Activated naive CD4-positive, alpha-beta T cell treated with Interleukin-2 at 50 U/mL for 16 hours (primary cell): ENCODE data around the gene TANK.
"Not testable (repeated sequence)": the region's sequence is repeated elsewhere in the genome, so short reads cannot be mapped to it uniquely, and the experiment has no call there.

Experiments
- DNase-seq: peaks from one replicate; pipeline ENCODE4 v3.0.0-alpha.2; 2020

The TANK gene, protein sequence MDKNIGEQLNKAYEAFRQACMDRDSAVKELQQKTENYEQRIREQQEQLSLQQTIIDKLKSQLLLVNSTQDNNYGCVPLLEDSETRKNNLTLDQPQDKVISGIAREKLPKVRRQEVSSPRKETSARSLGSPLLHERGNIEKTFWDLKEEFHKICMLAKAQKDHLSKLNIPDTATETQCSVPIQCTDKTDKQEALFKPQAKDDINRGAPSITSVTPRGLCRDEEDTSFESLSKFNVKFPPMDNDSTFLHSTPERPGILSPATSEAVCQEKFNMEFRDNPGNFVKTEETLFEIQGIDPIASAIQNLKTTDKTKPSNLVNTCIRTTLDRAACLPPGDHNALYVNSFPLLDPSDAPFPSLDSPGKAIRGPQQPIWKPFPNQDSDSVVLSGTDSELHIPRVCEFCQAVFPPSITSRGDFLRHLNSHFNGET

DNA sequence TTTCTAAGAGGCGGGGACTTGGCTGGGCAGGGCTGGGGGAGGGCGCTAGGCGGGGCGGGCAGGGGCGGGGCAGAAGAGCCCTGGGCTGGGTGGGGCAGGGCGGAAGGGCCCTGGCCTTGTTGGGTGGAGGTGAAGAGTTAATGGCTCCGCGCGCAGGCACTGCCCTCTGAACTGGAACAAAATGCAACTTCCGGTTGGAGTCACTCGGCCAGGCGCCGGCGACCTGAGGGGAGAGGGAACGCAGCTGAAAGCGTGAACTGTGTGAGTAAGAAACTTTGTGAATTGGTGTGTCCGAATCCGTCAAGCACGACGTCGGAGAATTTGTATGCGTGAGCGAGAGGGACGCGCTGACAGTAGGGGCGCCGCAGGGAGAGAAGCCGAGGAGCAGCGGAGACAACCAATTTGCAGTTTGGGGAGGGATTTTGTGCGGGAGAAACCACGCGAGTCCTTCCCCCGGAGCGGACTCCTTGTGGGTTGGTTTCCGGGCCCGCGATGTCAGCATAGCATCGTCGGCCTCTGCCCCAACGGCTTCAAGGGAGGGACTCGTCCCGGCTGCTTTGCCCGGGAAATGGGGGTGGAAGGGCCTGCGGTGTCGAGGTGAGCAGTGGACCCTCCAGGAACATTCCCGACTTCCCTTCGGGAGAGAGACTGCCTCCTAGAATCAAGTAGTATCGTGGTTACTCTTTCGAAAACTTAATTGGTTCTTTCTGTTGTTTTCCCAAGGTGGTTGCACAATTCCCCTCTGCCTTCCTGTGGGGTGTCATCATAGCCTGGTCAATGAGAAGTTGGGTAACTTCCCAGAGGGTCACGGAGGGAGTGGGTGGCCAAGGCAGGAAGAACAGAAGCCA lies at the start of gene TANK:
Gene TANK (plus strand): TSS at position 203 of the 848 bp plus-strand sequence. CDS start 19,235 bp downstream, outside the sequence.
- peak; percentile 91 for DNase-seq

DNA sequence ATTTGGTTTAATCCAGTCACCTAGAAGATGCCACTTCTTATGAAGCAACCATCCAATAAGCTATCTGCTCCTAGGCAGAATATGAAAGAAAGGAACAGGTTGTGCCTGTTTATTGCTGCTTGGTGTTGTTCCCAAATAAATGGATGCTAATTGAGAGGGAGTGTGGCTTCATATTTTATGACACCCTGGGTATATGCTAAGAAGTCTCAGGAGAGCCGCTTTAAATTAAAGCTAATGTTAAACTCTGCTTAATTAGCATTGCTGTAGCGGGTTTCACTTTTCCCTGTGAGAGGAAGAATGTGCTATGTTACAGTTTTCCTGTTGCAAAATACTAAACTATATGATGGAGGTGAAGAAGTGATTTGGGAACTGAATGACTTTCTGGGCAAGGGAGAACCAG lies 48.7 kb upstream of the TANK start:
- no peak for DNase-seq

DNA sequence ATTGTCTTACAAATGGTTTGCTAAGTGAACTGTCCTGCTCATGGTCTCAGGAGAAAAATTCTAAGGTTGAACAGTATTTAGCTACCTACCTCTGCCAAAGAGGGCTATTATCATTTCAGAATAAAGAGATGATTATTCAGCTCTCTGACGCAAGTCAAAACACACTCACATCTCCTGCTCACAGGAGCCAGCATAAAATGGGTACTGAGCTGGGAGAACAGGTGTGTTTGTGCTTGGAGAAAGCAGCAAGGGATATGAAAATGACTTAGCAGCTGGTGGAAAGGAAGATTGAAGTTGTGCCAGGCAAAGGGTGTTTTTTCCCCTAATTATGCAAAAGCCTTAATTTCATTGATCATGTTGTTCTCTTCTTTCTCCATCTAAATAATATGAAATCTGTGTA lies 47.3 kb upstream of the TANK start:
- DNase-seq, result no peak

DNA sequence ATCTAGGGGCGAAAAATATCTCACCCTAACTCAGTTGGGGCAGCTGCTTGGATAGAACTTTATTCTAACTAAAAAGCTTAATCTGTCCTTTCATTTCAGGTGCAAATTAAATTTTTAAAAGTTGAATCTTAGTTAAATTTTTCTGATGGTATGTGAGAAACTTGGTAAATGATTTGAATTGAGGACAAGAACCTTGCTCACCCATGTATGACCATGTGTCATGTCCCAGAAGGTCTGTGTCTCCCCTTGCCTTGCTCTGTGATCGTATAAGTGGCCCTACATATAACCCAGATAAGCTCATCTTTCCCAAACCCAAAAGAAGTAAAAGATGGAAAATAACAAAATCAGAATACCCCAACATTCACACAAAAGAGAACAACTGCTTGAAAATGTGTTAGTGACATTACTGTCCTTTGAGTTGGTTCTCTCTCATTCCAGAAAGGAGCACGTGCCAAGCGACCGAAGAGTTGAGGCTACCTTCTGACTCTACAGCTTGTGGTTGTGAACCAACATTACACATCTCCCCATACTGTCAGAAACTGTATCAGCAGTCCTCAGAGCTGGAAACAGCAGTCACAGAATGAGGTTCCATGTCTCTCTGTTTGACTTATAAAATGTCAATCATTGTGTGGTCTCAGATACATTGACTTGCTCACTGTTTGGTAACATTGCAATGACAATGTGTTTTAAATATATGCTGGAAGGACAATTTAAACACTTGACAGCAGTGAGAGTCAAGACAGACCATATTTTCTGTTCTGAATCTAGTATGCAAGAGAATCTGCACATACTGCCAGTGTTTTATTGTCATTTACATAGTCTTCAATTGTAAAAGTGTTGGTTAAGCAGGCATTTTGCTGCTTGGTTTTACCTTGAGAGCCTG lies 46.3 kb upstream of the TANK start:
- no peak for DNase-seq

DNA sequence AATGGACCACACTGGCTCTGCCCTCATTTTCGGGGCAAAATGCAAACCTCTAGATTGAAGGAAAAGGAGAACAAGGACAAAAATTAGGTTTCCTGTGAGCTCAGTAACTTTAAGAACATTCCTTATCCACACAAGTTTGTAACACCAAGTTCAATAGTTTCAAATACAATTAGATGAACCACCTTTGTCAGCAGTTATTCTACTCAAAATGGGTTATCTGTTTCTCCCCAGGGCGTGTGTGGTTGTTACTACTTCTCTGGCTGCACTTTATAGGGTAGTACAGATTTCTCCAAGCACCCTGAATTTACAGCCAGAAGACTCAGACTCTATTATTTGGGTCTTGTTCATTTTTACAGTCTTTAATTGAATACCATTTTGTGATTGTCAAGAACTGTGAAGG lies 45.0 kb upstream of the TANK start:
- no peak for DNase-seq

DNA sequence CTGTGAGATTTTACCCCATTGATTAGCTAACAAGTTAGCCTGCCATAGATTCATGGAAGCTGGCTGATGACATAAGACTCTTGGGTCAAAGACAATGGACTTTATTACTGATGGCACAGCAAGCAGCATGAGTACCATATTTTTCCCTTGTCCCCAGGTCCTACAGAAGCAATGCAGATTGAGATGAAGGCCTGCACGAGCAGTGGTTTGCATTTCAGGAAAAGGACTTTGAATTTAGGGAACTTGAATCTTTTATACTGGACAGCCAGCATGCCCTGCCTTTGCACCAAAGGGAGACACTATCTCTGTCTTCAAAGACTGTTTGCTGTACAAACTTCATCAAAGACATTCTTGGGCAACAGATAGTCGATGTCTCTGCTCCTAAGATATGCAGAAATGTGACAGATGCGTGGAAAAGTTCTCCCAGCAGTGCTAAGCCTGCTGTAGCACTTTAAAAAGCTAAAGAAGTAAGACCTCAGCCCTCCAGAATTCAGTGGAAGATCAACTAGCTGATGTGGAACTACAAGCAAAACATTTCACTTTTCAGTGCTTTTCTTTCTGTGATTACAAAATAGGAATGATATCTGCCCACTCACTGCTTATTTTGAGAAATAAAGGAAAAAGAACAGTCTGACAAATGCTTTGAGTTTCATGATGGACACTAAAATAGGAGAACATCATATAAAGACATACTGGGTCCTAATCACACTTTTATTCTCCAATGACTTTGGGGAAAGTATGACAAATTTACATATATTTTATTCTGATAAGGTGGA lies 44.4 kb upstream of the TANK start:
- DNase-seq, result no peak

DNA sequence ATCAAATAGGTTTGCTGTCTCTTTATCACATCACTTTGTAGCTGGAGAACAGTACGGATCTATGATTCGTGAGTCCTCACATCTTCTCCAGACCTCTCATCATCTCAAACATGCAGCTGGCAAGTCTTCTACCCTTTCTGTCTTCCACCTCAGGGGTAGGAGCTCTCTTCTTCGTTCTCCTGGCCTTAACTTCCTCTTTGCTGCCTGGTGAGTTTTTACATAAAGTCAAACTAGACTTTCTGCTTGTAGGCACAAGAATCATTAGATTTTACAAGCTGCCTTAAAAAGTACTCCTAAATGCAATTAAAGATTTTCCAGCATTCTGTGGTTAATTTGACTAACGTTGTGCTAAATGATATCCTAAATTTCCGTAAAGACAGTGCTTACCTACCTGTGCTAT lies 43.7 kb upstream of the TANK start:
- no peak for DNase-seq

DNA sequence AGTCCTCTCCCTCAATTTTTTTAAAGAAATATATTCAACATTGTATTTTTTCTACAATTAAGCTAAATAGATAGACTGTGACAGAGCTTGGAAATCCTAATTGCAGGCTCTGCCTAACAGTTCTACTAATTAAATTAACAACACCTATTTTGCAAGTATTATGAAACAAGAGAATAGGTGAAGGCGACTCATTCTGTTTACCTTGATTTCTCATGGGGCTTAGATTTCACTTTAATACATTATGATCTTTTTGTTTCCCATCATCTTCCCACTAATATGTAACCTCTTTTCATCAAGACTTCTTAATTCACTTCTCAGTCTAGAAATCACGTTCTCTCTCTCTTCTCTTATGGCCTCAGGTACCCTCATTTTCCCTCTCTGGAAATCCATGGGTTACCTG lies 42.7 kb upstream of the TANK start:
- DNase-seq, result no peak

DNA sequence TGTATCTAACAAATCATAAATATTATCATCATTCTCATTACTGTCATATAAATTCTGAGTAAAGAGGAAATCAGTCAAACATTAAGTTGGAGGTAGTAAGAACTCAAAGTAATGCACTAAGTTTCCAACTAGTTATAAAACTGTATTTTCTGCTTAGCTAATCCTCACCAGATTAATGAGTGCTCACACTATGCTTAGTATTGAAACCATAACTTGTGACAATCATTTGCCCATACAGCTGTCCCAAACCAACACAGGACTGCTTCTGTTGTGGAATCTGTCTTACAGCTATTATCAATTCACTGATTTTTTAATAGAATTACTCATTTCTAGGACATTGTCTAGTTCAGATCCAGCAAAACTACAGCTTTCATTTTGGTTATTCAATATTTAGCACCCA lies 41.5 kb upstream of the TANK start:
- DNase-seq, result no peak

DNA sequence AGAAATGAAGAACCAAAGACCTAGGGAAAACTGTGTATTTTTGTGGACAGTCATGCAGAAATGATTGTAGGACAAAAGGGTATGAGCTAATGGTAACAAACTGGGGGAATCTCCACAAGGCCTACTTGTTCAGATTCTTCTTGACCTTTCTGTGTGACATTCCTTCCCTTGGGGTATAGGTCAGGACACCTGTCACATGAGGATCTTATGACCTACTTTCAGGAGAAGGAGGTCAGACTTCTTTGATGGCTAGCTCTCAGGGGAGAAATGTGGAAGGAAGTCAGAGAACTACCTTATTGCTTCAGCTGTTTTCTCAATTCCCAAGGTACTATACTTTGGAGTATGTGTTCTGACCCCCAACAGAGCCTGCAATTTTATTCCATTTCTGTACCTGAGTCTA lies 40.7 kb upstream of the TANK start:
- DNase-seq, result no peak

DNA sequence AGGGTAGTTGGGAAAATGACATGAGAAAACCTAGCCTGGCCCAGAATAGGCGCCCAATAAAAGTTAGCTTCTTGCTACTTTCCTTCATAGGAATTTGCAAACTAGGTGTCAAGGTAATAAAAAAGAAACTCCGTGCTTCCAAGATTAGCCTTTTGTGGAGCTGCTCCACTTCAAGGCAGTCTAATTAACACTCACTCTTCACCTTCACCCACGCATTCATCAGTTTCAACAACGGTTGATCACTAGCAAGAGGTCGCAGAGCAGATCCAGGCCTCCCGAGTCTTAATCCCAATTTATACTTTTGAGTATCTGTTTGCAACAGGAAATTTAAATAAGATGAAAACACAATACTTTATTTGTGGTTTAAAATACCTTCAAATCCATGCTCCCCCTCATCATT lies 39.5 kb upstream of the TANK start:
- DNase-seq, result no peak

DNA sequence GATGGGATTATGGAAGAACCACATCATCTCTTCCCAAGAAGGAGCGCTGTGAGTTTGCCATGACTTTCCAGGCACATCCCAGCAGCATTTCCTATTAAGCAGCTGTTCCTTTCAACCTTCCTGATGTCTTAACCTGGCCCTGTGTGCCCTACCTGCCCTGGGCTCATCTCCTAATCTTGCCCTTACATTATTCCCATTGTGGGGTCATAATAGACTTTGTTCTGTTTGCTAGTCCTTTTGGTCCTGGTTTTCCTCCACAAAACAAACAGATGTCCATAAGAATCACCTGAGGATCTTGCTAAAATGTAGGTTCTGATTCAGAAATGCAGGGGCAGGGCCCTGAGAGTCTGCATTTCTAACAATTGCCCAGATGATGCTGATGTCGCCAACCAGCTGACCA lies 38.6 kb upstream of the TANK start:
- DNase-seq, result no peak

DNA sequence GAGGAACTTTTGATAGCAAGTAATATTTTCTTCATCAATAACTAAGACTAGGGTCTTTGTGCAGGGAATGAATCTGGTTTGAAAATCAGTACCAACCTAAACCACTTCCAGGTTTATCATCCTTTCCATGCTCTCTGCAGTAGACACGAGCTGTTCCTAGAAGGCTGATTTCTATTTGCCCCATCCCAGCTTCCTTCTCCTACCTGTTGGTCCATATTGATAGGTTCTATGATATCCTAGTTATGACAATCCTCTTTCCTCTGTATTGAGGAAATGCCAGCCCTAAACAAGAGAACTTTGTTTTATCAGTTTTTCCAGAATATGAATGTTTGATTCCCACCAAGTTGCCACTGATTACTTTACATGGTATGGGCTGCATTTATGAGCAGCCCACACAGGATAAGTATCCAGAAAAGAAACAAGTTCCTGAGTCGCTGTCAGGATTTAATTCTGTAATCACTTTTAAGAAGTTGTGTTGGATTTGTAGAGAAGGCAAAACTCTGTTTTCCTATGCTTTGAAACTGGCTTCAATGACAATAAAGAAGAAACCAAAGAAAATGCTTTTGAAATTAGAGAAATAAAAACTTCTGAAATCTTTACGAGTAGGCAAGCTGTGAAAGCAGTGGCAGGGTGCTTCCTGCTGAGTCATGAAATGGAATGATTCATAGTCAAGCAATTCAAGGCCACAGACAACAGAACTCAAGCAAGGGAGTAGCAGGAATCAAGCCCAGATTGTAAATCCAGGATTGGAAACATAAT lies 37.3 kb upstream of the TANK start:
- DNase-seq, result peak; percentile 36

DNA sequence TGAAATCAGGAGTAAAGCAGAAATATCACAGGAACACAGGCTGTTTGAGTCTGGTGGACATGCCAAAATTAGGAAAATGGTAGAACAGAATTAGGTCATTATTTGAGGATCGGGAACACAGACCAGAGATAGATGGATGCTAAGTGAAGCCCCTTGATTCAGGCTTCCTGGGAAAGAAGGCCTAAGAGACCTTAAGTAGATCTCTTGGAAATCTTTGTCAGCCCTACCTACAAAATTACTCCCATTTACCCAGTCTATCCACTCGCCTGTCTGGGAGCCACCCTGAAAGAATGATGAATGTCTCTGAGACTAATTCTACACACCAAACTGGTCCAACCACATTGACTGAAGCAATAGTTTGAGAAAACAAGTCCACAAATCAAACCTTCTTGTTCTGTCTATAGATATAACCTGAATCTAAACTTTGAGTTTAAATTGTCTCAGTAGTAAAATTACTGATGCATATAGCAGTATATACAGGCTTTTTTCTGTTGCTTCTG lies 36.6 kb upstream of the TANK start:
- DNase-seq, result no peak

DNA sequence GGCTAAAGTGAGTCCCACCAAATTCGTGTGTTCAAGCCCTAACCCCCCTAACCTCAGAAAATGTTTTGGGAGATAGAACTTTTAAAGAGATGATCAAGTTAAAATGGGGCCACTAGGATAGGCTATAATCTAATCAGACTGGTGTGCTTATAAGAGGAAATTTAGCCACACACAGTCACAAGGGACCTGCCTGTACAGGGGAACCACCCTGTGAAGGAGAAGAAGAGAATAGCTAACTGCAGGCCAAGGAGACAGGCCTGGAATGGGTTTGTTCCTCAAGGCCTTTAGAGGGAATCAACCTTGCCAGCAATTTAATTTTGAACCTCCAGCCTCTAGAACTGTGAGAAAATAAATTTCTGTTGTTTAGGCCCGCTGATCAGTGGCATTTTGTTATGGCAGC lies 36.0 kb upstream of the TANK start:
- DNase-seq, result no peak

DNA sequence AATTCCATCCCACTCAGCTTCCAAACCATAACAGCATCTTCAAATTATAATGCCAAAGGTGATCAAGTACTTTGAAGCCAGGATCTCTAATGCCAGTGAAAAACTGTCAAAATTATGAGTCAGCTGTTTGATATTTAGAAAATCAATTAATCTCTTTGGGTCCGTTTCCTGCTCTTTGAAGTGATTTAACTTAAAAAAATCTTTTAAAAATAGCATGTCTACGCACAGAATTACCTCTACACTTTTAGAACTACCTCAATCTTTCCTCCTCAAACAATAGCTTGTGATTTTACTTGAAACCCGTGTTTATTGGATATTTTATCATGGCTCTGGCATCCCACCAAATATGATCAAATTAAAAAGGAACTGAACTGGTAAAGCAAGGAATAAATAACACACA lies 31.3 kb upstream of the TANK start:
- DNase-seq, result no peak

DNA sequence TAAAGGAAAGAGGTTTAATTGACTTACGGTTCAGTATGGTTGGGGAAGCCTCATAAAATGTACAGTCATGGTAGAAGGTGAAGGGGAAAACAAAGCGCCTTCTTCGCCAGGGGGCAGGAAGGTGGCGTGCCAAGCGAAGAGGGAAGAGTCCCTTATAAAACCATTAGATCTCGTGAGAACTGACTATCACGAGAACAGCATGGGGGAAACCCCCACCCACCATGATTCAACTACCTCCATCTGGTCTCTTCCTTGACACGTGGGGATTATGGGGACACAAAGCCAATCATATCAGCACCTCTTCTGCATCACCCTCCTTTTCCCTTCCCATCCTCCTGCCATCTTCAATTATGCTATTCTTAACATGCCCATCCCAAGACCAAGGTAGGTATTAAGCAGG lies 29.9 kb upstream of the TANK start:
- no peak for DNase-seq

DNA sequence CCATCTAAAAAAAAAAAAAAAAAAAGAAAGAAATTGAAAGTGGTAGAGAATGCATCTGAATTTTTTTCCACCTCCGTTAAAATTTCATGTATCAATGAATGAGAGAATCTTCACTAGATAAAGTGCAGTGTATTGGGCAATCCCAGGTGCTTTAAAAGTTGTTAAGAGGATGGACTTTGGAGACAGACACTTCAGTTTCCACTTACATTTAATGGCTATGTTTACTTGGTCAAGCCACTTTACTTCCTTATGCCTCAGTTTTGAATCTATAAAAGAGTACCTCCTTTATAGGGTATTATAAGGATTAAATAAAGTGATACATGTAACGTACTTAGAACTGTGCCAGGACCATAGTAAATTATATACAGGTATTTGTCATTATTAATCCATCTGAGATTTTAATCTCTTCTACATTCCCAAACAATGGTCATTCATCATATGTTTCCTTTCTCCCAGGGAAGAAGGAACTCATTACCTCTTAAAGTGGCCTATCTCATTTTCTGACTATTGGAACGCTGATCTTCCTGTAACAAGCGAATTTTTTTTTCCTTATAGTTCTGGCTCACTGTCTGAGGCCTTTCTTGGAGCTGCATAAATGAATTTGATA lies 29.1 kb upstream of the TANK start:
- no peak for DNase-seq

DNA sequence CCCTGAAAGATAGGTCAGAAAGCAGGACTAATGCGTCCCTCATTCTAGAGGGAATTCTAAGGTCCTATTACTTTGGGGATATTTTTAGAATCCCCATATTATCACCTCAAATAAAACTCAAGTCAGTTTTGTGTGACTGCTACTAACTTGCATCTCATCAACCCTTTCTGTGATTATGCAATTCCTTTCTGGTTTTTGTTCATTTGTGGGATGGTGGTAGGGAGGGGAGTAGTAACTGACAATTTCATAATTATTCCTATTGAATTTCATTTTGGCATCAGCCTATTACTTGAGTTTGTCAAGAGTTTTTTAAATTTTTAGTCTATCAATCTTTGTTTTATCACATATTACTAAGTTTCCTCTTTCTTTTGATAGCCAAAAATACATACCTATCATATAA lies 28.4 kb upstream of the TANK start:
- DNase-seq, result no peak

DNA sequence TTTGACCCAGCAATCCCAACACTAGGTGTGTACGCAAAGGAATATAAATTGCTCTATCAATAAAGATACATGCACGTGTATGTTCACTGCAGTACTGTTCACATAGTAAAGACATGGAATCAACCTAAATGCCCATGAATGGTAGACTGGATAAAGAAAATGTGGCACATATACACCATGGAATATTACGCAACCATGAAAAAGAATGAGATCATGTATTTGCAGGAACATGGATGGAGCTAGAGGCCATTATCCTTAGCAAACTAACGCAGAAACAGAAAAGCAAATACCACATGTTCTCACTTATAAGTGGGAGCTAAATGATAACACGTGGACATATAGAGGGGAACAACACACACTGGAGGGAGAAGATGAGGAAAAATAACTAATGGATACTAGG lies 27.8 kb upstream of the TANK start:
- DNase-seq, result not testable (repeated sequence)

DNA sequence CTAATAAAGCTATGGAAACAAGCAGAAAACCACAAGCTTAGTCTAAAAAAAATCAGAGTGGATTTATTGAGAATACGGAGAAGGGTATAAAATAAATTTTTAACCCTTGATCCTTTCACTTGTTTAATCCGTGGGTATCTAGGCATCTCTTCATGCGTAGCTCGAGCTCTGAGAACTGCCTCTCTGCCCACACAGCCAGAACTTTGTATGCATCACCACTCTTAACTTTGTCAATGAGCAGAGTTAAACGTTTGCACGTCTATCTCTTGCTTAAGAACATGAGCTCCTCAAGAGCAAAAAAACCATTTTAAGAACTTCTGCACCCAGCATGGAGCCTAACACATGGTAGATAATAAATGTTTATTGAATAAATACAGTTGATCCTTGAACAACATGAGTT lies 26.9 kb upstream of the TANK start:
- DNase-seq, result no peak
